PFSK-1 (cell line): ENCODE results near the gene PCDHGB5.

Experiments used
- POLR2AphosphoS5 ChIP-seq: IDR thresholded peaks from 2 replicates; pipeline ENCODE4 v1.6.1; 2012; ENCODE audit warnings: low read depth, mild to moderate bottlenecking, control low read depth, low read length, moderate library complexity
- SIN3A ChIP-seq: IDR thresholded peaks from 2 replicates; pipeline ENCODE4 v1.6.1; 2012; ENCODE audit warnings: mild to moderate bottlenecking, low read length, moderate library complexity, borderline replicate concordance; ENCODE audit not compliant: insufficient read depth
- TAF1 ChIP-seq: IDR thresholded peaks from 2 replicates; pipeline ENCODE4 v1.6.1; 2012; ENCODE audit warnings: low read length, control low read depth, borderline replicate concordance; ENCODE audit not compliant: insufficient read depth

- TF ChIP-seq SIN3A (no peak), TAF1 (no peak), POLR2AphosphoS5 (no peak)
Measured at GRCh38 chr5:141392429-141393198, 5.1 kb upstream of the PCDHGB5 start, which contains the start of gene PCDHGA8.
